ENCODE results near the gene SPECC1L. TPM values are rescaled to one million over a fixed set of nuclear protein-coding genes. Genes with fewer than 3 reads are reported as not detected.

Gene SPECC1L
- total RNA-seq, 1 donor from 2014 or later = 80.6 TPM

DNA sequence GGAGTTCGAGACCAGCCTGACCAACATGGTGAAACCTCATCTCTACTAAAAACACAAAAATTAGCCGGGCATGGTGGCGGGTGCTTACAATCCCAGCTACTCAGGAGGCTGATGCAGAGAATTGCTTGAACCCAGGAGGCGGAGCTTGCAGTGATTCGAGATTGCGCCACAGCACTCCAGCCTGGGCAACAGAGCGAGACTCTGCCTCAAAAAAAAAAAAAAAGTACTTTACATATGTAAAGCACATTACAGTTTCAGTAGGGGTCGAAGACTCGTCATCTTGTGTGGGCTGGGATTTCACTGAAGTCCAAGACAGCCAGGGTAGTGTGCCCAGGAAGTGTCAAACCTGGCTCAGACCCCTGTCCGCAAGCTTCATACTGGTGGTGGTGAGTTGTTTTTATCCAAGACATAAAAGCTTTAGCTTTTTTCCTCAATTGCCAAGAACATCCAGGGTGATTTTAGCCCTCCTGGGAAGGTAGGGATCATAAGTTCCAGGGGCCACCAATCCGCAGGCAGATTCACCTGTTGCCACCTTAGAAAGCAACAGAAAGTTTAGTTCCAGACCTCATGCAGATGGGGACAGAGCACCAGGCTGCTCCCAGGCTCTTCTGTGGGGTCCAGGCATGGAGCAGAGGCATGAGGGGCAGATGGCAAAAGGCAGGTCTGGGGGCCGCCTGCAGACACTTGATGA lies 135.1 kb downstream of the SPECC1L start:
- H3K27me3 Mint-ChIP-seq (ENCODE audit: unreplicated experiment) = peaks cover 9% of the 10 kb centered on the region
- H3K36me3 Mint-ChIP-seq (ENCODE audit: low read depth, unreplicated experiment) = peaks cover 49% of the 10 kb centered on the region
- no peak for DNase-seq (ENCODE audit: low spot score)
- H3K4me3 Mint-ChIP-seq (ENCODE audit: unreplicated experiment) = no peak overlapping the region
- peak overlapping the region; percentile 82 for H3K27ac Mint-ChIP-seq (ENCODE audit: unreplicated experiment)
- TF ChIP-seq, protein P1, sequence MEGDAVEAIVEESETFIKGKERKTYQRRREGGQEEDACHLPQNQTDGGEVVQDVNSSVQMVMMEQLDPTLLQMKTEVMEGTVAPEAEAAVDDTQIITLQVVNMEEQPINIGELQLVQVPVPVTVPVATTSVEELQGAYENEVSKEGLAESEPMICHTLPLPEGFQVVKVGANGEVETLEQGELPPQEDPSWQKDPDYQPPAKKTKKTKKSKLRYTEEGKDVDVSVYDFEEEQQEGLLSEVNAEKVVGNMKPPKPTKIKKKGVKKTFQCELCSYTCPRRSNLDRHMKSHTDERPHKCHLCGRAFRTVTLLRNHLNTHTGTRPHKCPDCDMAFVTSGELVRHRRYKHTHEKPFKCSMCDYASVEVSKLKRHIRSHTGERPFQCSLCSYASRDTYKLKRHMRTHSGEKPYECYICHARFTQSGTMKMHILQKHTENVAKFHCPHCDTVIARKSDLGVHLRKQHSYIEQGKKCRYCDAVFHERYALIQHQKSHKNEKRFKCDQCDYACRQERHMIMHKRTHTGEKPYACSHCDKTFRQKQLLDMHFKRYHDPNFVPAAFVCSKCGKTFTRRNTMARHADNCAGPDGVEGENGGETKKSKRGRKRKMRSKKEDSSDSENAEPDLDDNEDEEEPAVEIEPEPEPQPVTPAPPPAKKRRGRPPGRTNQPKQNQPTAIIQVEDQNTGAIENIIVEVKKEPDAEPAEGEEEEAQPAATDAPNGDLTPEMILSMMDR (IDR thresholded peaks at IDR 0.05; ENCODE audit: unreplicated experiment) = no peak
- peaks cover 41% of the 10 kb centered on the region for H3K4me1 Mint-ChIP-seq (ENCODE audit: unreplicated experiment)
- H3K9me3 Mint-ChIP-seq (ENCODE audit: unreplicated experiment) = no peaks in the 10 kb centered on the region

DNA sequence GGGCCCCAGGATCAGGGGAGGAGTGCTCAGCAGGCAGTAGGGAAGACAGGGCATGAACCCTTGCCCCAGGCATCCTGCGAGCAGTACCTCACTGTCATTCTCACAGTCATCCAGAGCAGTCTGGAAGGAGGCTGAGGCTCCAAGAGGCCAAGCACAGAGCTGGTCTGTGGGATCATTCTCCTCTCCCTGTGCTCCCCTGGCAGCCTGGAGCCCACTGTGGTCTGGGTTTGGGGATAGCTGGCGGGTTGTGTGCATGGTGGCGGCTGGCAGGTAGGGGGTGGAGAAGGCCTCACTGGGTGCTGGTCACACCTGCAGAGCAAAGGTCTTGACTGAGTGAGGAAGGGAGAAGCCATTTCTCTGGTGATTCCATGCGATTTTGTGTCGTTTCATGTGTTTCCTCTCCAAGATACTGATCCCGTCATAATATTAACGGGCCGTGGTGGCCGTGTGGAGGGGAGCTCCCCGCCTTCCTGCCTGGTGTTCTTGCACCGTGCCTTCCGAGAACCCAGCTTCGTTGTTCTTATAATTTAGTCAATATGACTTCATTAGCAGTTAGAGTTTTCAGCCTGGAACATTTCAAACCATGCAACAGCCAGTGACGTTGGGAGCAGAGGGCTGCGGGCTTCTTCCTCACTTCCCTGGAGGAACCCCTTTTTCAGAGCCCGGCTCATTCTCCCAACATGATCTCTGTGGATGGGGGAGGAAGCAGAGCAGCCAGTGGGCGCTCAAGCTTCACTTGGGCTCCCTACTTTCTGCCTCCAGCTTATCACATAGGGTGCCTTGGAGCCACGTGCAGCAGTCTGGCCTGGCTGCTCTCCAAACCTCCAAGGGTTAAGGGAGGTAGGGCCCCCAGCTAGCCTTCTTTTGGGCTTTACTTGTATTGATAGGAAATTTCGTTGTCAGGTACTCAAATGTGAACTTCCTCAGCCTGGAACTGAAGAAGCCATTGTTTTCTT lies 136.0 kb downstream of the SPECC1L start:
- no peak for DNase-seq (ENCODE audit: low spot score)
- no peaks in the 10 kb centered on the region for H3K9me3 Mint-ChIP-seq (ENCODE audit: unreplicated experiment)
- H3K4me3 Mint-ChIP-seq (ENCODE audit: unreplicated experiment) = peak overlapping the region; percentile 21
- H3K27me3 Mint-ChIP-seq (ENCODE audit: unreplicated experiment) = peaks cover 9% of the 10 kb centered on the region
- TF ChIP-seq, protein P1 (IDR thresholded peaks at IDR 0.05; ENCODE audit: unreplicated experiment) = no peak
- peaks cover 37% of the 10 kb centered on the region for H3K4me1 Mint-ChIP-seq (ENCODE audit: unreplicated experiment)
- peaks cover 45% of the 10 kb centered on the region for H3K36me3 Mint-ChIP-seq (ENCODE audit: low read depth, unreplicated experiment)
- H3K27ac Mint-ChIP-seq (ENCODE audit: unreplicated experiment) = peak overlapping the region; percentile 96

GRCh38 chr22:24407278-24407665 lies 136.6 kb downstream of the SPECC1L start:
- H3K9me3 Mint-ChIP-seq (ENCODE audit: unreplicated experiment) = no peaks in the 10 kb centered on the region
- H3K4me1 Mint-ChIP-seq (ENCODE audit: unreplicated experiment) = peaks cover 37% of the 10 kb centered on the region
- TF ChIP-seq, protein P1 (IDR thresholded peaks at IDR 0.05; ENCODE audit: unreplicated experiment) = no peak
- H3K36me3 Mint-ChIP-seq (ENCODE audit: low read depth, unreplicated experiment) = peaks cover 45% of the 10 kb centered on the region
- peak overlapping the region; percentile 21 for H3K4me3 Mint-ChIP-seq (ENCODE audit: unreplicated experiment)
- peak; percentile 45 for DNase-seq (ENCODE audit: low spot score)
- H3K27ac Mint-ChIP-seq (ENCODE audit: unreplicated experiment) = peak overlapping the region; percentile 96
- H3K27me3 Mint-ChIP-seq (ENCODE audit: unreplicated experiment) = peaks cover 9% of the 10 kb centered on the region

GRCh38 chr22:24407884-24408283 lies 137.3 kb downstream of the SPECC1L start:
- peaks cover 45% of the 10 kb centered on the region for H3K36me3 Mint-ChIP-seq (ENCODE audit: low read depth, unreplicated experiment)
- no peak overlapping the region for H3K4me3 Mint-ChIP-seq (ENCODE audit: unreplicated experiment)
- DNase-seq (ENCODE audit: low spot score) = no peak
- TF ChIP-seq, protein P1 (IDR thresholded peaks at IDR 0.05; ENCODE audit: unreplicated experiment) = no peak
- peak overlapping the region; percentile 96 for H3K27ac Mint-ChIP-seq (ENCODE audit: unreplicated experiment)
- H3K27me3 Mint-ChIP-seq (ENCODE audit: unreplicated experiment) = peaks cover 9% of the 10 kb centered on the region
- no peaks in the 10 kb centered on the region for H3K9me3 Mint-ChIP-seq (ENCODE audit: unreplicated experiment)
- H3K4me1 Mint-ChIP-seq (ENCODE audit: unreplicated experiment) = peaks cover 35% of the 10 kb centered on the region

Data from endothelial cell (in vitro differentiated cells).